ENCODE results near the gene FBL. TPM values are rescaled to one million over a fixed set of nuclear protein-coding genes. Genes with fewer than 3 reads are reported as not detected.

The FBL gene
- polyA plus RNA-seq, 1 donor, result 215 TPM

GRCh38 chr19:39842693-39843435 is 3.3 kb downstream of the FBL start:
- DNase-seq (ENCODE audit: low read depth), result no peak

- DNase-seq (ENCODE audit: low read depth), result no peak
These were observed 5.1 kb downstream of the FBL start for GRCh38 chr19:39841041-39841440.

- no peak for DNase-seq (ENCODE audit: low read depth)
These were observed 5.7 kb downstream of the FBL start for GRCh38 chr19:39840492-39840891.

GRCh38 chr19:39839678-39840327 is 6.4 kb downstream of the FBL start:
- no peak for DNase-seq (ENCODE audit: low read depth)

- no peak for DNase-seq (ENCODE audit: low read depth)
These were observed 7.6 kb downstream of the FBL start for GRCh38 chr19:39838569-39838968.

GRCh38 chr19:39837978-39838377 is 8.2 kb downstream of the FBL start:
- DNase-seq (ENCODE audit: low read depth), result no peak

- no peak for DNase-seq (ENCODE audit: low read depth)
These were observed 11.8 kb downstream of the FBL start for GRCh38 chr19:39834287-39834841.

GRCh38 chr19:39833464-39834286 is 12.5 kb downstream of the FBL start, which contains the start of gene DYRK1B:
Gene DYRK1B (minus strand): TSS chr19:39834162. CDS start chr19:39831867, 2,295 bp downstream.
- DNase-seq (ENCODE audit: low read depth), result peak; percentile 92

- DNase-seq (ENCODE audit: low read depth), result no peak
These were observed 13.1 kb downstream of the FBL start for GRCh38 chr19:39833160-39833463.

- no peak for DNase-seq (ENCODE audit: low read depth)
These were observed 13.7 kb downstream of the FBL start for GRCh38 chr19:39832341-39833083.

GRCh38 chr19:39831679-39832078 is 14.5 kb downstream of the FBL start:
- DNase-seq (ENCODE audit: low read depth), result no peak

GRCh38 chr19:39830847-39831246 is 15.3 kb downstream of the FBL start:
- no peak for DNase-seq (ENCODE audit: low read depth)

- DNase-seq (ENCODE audit: low read depth), result no peak
These were observed 15.8 kb downstream of the FBL start for GRCh38 chr19:39830406-39830805.

- DNase-seq (ENCODE audit: low read depth), result no peak
These were observed 16.4 kb downstream of the FBL start for GRCh38 chr19:39829702-39830275.

- no peak for DNase-seq (ENCODE audit: low read depth)
These were observed 17.5 kb downstream of the FBL start for GRCh38 chr19:39828654-39829032.

GRCh38 chr19:39828015-39828653 is 18.0 kb downstream of the FBL start:
- no peak for DNase-seq (ENCODE audit: low read depth)

- no peak for DNase-seq (ENCODE audit: low read depth)
These were observed 19.0 kb downstream of the FBL start for GRCh38 chr19:39827216-39827615.

GRCh38 chr19:39826311-39826945 is 19.8 kb downstream of the FBL start:
- DNase-seq (ENCODE audit: low read depth), result no peak

- no peak for DNase-seq (ENCODE audit: low read depth)
These were observed 20.6 kb downstream of the FBL start for GRCh38 chr19:39825531-39826076.

- no peak for DNase-seq (ENCODE audit: low read depth)
These were observed 21.1 kb downstream of the FBL start for GRCh38 chr19:39825093-39825463.

Data from forelimb muscle (tissue), 1 donor.